Measurements from ENCODE around the gene PMEL.
A peak's percentile ranks its signal among the peaks of the same experiment; 100 is the strongest.
"Not testable (repeated sequence)": the region's sequence is repeated elsewhere in the genome, so short reads cannot be mapped to it uniquely, and the experiment has no call there.

PMEL gene

GRCh38 chr12:55927588-55928502 is 38.0 kb downstream of the PMEL start, which contains the start of gene PYM1:
PYM1 (minus strand) TSS chr12:55927894; CDS start chr12:55927761, 133 bp downstream.
- peak; percentile 79 for DNase-seq (ENCODE audit: low read depth, low spot score)
- H3K4me3 ChIP-seq (ENCODE audit: low read length), result peak within 1 kb of the TSS; percentile 99

- peak; percentile 98 for DNase-seq (ENCODE audit: low read depth, low spot score)
- H3K4me3 ChIP-seq (ENCODE audit: low read length), result peak overlapping the region; percentile 99
Measured at GRCh38 chr12:55926738-55927587, 38.9 kb downstream of the PMEL start.

- DNase-seq (ENCODE audit: low read depth, low spot score), result peak; percentile 22
- peak overlapping the region; percentile 99 for H3K4me3 ChIP-seq (ENCODE audit: low read length)
Measured at GRCh38 chr12:55925870-55926737, 39.7 kb downstream of the PMEL start.

- no peak overlapping the region; the same call in 1 of the 2 replicates for H3K4me3 ChIP-seq (ENCODE audit: low read length)
- no peak for DNase-seq (ENCODE audit: low read depth, low spot score)
Measured at GRCh38 chr12:55925371-55925770, 40.5 kb downstream of the PMEL start.

GRCh38 chr12:55923648-55924047 is 42.2 kb downstream of the PMEL start:
- DNase-seq (ENCODE audit: low read depth, low spot score), result not testable (repeated sequence)

GRCh38 chr12:55922126-55922525 is 43.7 kb downstream of the PMEL start:
- H3K4me3 ChIP-seq (ENCODE audit: low read length), result no peak overlapping the region
- DNase-seq (ENCODE audit: low read depth, low spot score), result no peak

More at GRCh38 chr12:55923648-55924047, 42.2 kb downstream of the PMEL start:
- H3K4me3 ChIP-seq (ENCODE audit: low read length), result not testable (repeated sequence)

- H3K4me3 ChIP-seq (ENCODE audit: low read length); DNase-seq (ENCODE audit: low read depth, low spot score): not testable (repeated sequence)
Measured at GRCh38 chr12:55919032-55919431, 46.8 kb downstream of the PMEL start.

GRCh38 chr12:55915482-55915859 is 50.4 kb downstream of the PMEL start:
- no peak for DNase-seq (ENCODE audit: low read depth, low spot score)
- H3K4me3 ChIP-seq (ENCODE audit: low read length), result no peak overlapping the region

GRCh38 chr12:55912908-55913307 is 52.9 kb downstream of the PMEL start:
- no peak for DNase-seq (ENCODE audit: low read depth, low spot score)
- no peak overlapping the region for H3K4me3 ChIP-seq (ENCODE audit: low read length)

GRCh38 chr12:55909513-55909884 is 56.3 kb downstream of the PMEL start:
- DNase-seq (ENCODE audit: low read depth, low spot score), result no peak
- no peak overlapping the region for H3K4me3 ChIP-seq (ENCODE audit: low read length)

- DNase-seq (ENCODE audit: low read depth, low spot score), result no peak
- no peak overlapping the region for H3K4me3 ChIP-seq (ENCODE audit: low read length)
Measured at GRCh38 chr12:55908726-55909512, 56.9 kb downstream of the PMEL start.

- no peak overlapping the region for H3K4me3 ChIP-seq (ENCODE audit: low read length)
- no peak for DNase-seq (ENCODE audit: low read depth, low spot score)
Measured at GRCh38 chr12:55906056-55906455, 59.8 kb downstream of the PMEL start.
